Esophagus squamous epithelium (tissue), 4 donors: ENCODE measurements around the gene IGF2BP3.

Experiments
- POLR2A ChIP-seq, 4 donors: fragments of 450-650 bp; IDR thresholded peaks; one replicate each; pipeline ENCODE4 v1.6.1; 2017; ENCODE audit warnings: antibody characterized with exemption in 4 of 4, mild to moderate bottlenecking in 4 of 4, moderate library complexity in 3 of 4
- TF ChIP-seq, protein P1 (sequence below), 6 experiments: fragments of 450-650 bp in 4 of 6; fragments of 200-600 bp in 2 of 6; sonication (generic) in 2 of 6; IDR thresholded peaks; one replicate each; pipeline ENCODE4 v1.5.1; 2016 to 2019; ENCODE audit warnings: antibody characterized with exemption in 6 of 6, mild to moderate bottlenecking in 4 of 6, moderate library complexity in 4 of 6

DNA sequence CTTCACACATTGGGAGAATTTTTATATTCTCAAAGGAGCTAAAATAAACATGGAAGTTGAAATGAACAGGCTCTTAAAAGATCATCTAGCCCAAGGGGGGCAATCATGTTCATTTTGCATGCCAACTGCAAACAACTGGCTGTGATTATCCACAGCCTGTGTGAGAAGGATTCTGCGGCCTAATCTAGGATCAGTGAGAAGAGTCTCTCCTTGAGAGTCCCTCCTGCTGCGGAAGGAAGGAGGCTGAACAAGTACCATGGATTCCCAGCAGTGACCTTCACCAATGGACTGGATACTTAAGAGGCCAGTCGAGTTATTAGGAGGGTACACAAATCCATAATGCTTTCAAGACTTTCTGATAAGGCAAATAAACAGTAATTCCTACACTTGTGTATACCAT is 76.7 kb downstream of the IGF2BP3 start:
- TF ChIP-seq, protein P1, sequence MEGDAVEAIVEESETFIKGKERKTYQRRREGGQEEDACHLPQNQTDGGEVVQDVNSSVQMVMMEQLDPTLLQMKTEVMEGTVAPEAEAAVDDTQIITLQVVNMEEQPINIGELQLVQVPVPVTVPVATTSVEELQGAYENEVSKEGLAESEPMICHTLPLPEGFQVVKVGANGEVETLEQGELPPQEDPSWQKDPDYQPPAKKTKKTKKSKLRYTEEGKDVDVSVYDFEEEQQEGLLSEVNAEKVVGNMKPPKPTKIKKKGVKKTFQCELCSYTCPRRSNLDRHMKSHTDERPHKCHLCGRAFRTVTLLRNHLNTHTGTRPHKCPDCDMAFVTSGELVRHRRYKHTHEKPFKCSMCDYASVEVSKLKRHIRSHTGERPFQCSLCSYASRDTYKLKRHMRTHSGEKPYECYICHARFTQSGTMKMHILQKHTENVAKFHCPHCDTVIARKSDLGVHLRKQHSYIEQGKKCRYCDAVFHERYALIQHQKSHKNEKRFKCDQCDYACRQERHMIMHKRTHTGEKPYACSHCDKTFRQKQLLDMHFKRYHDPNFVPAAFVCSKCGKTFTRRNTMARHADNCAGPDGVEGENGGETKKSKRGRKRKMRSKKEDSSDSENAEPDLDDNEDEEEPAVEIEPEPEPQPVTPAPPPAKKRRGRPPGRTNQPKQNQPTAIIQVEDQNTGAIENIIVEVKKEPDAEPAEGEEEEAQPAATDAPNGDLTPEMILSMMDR (IDR thresholded peaks at IDR 0.05): no peak
- TF ChIP-seq POLR2A (IDR thresholded peaks at IDR 0.05): no peak
